GM12878 (cell line): ENCODE measurements around the gene ZDHHC9. TPM values are rescaled to one million over a fixed set of nuclear protein-coding genes. Genes with fewer than 3 reads are reported as not detected.

Source experiments
- ATF2 ChIP-seq: IDR thresholded peaks from 2 replicates; pipeline ENCODE4 v1.6.1; 2012; ENCODE audit warnings: low read length, inconsistent platforms
- BCL11A ChIP-seq: IDR thresholded peaks from 2 replicates; pipeline ENCODE4 v1.6.1; 2011; ENCODE audit warnings: low read depth, low read length
- BHLHE40 ChIP-seq, 2 experiments: fragments of 450-650 bp in 1 of 2; IDR thresholded peaks; 2 replicates each; pipeline ENCODE4 v1.6.1; 2011 to 2017; ENCODE audit warnings: low read depth in 2 of 2, borderline replicate concordance in 1 of 2, improper control_type of control experiment in 1 of 2, low read length in 1 of 2, mild to moderate bottlenecking in 1 of 2
- E4F1 ChIP-seq: fragments of 450-650 bp; IDR thresholded peaks from 2 replicates; pipeline ENCODE4 v1.6.1; 2018; ENCODE audit warnings: borderline replicate concordance, mild to moderate bottlenecking; ENCODE audit not compliant: partially characterized antibody
- HSF1 ChIP-seq: fragments of 150-350 bp; IDR thresholded peaks from 2 replicates; pipeline ENCODE4 v1.6.1; 2014; ENCODE audit warnings: mild to moderate bottlenecking, low read depth, low read length
- MTA3 ChIP-seq: IDR thresholded peaks from 2 replicates; pipeline ENCODE4 v1.6.1; 2012; ENCODE audit warnings: low read length, inconsistent platforms, borderline replicate concordance
- NFXL1 ChIP-seq: fragments of 450-650 bp; IDR thresholded peaks from 2 replicates; pipeline ENCODE4 v1.6.1; 2017; ENCODE audit warnings: antibody characterized with exemption, mild to moderate bottlenecking, borderline replicate concordance
- NFYB ChIP-seq: IDR thresholded peaks from 2 replicates; pipeline ENCODE4 v1.6.1; 2011; ENCODE audit warnings: low read depth, mild to moderate bottlenecking, low read length, improper control_type of control experiment, moderate library complexity; ENCODE audit not compliant: insufficient read depth
- NKRF ChIP-seq: fragments of 450-650 bp; conservative IDR thresholded peaks from 2 replicates; pipeline ENCODE4 v1.6.1; 2017; ENCODE audit warnings: mild to moderate bottlenecking, moderate library complexity
- PKNOX1 ChIP-seq: fragments of 450-650 bp; IDR thresholded peaks from 2 replicates; pipeline ENCODE4 v1.6.1; 2016; ENCODE audit warnings: mild to moderate bottlenecking
- RFX5 ChIP-seq: IDR thresholded peaks from 2 replicates; pipeline ENCODE4 v1.6.1; 2011; ENCODE audit warnings: low read depth, low read length, improper control_type of control experiment
- RUNX3 ChIP-seq: IDR thresholded peaks from 2 replicates; pipeline ENCODE4 v1.6.1; 2012; ENCODE audit warnings: low read length, inconsistent platforms
- SPI1 ChIP-seq: IDR thresholded peaks from 2 replicates; pipeline ENCODE4 v1.6.1; 2011; ENCODE audit warnings: low read depth, mild to moderate bottlenecking, low read length, moderate library complexity, borderline replicate concordance; ENCODE audit not compliant: insufficient read depth
- ZNF384 ChIP-seq: IDR thresholded peaks from 2 replicates; pipeline ENCODE4 v1.6.1; 2012; ENCODE audit warnings: low read depth, mild to moderate bottlenecking, low read length, improper control_type of control experiment, borderline replicate concordance
- ZNF592 ChIP-seq: fragments of 450-650 bp; IDR thresholded peaks from 2 replicates; pipeline ENCODE4 v1.6.1; 2017; ENCODE audit warnings: mild to moderate bottlenecking, moderate library complexity
- polyA plus RNA-seq, 11 experiments: library from polyadenylated mRNA; depleted of rRNA in 4 of 11; unstranded in 6 of 11; stranded (reverse) in 5 of 11; fragments of >200 nt; fragmentation: Nextera tagmentation in 4 of 11; fragmentation: Illumina TruSeq in 1 of 11; extraction: Ambion mirVana in 4 of 11; extraction: Trizol in 1 of 11; gene quantifications; 1 replicate in 1 of 11; 2 replicates in 10 of 11; pipeline versions ENCODE4 v1.2.1 to v1.2.3, GENCODE V29; 2011 to 2016; ENCODE audit warnings: inconsistent platforms in 2 of 11, missing spikeins in 2 of 11, low read depth in 1 of 11
- total RNA-seq, 4 experiments: library from RNA; depleted of rRNA in 3 of 4; stranded (reverse); fragments of >200 nt in 3 of 4; fragmentation: Illumina TruSeq in 1 of 4; extraction: Trizol in 1 of 4; gene quantifications; 2 replicates each; pipeline versions ENCODE4 v1.2.1 to v1.2.3, GENCODE V29; 2013 to 2021

ZDHHC9 gene
- total and polyA plus RNA-seq, 10 of the 15 experiments (the other 5 are each of a cell fraction or from before 2014, with no cell fraction given), result 1.8 to 13.0 (median 5.4) TPM

GRCh38 chrX:129836827-129837226, 6.9 kb downstream of the ZDHHC9 start (continued):
- TF ChIP-seq ZNF592, result no peak
- no peak for TF ChIP-seq NKRF
- no peak for TF ChIP-seq RUNX3
- no peak for TF ChIP-seq BHLHE40 (IDR thresholded peaks at IDR 0.05; ENCODE audit: borderline replicate concordance in 1 of 2, low read depth in 2 of 2, low read length in 1 of 2)
- TF ChIP-seq ATF2, result no peak
- TF ChIP-seq RFX5, result no peak
- TF ChIP-seq NFXL1, result no peak
- TF ChIP-seq SPI1, result no peak
- TF ChIP-seq MTA3, result no peak
- TF ChIP-seq HSF1, result no peak
- no peak for TF ChIP-seq NFYB
- no peak for TF ChIP-seq PKNOX1
- no peak for TF ChIP-seq BCL11A
- TF ChIP-seq E4F1, result no peak
- no peak for TF ChIP-seq ZNF384
